GM19328 (cell line): ENCODE data around the gene CTNS.

ENCODE experiments used
- ATAC-seq: cut with Tn5 transposase; IDR thresholded peaks from one replicate; pipeline ENCODE4 v1.9.1; 2021; ENCODE audit warnings: mild to moderate bottlenecking, moderate library complexity; ENCODE audit not compliant: unreplicated experiment

Gene CTNS

GRCh38 chr17:3622977-3623594 lies 13.5 kb upstream of the CTNS start:
- no peak for ATAC-seq

GRCh38 chr17:3626831-3627768 lies 9.5 kb upstream of the CTNS start:
- no peak for ATAC-seq

GRCh38 chr17:3627769-3628167 lies 8.8 kb upstream of the CTNS start:
- ATAC-seq, result no peak

- ATAC-seq, result no peak
These were observed 5.8 kb upstream of the CTNS start for GRCh38 chr17:3630781-3631180.

GRCh38 chr17:3632287-3632686 lies 4.3 kb upstream of the CTNS start:
- ATAC-seq, result no peak

GRCh38 chr17:3635474-3636153 lies 946 bp upstream of the CTNS start:
- ATAC-seq, result no peak

- no peak for ATAC-seq
These were observed 381 bp downstream of the CTNS start for GRCh38 chr17:3636908-3637373.

GRCh38 chr17:3639981-3640596 lies 3.5 kb downstream of the CTNS start:
- ATAC-seq, result no peak

GRCh38 chr17:3641014-3641413 lies 4.5 kb downstream of the CTNS start:
- no peak for ATAC-seq

GRCh38 chr17:3641717-3642486 lies 5.3 kb downstream of the CTNS start:
- no peak for ATAC-seq

- ATAC-seq, result no peak
These were observed 7.4 kb downstream of the CTNS start for GRCh38 chr17:3643889-3644349.

- no peak for ATAC-seq
These were observed 8.8 kb downstream of the CTNS start for GRCh38 chr17:3645310-3645709.

- ATAC-seq, result no peak
These were observed 10.7 kb downstream of the CTNS start for GRCh38 chr17:3647251-3647650.

GRCh38 chr17:3647769-3648555 lies 11.4 kb downstream of the CTNS start:
- ATAC-seq, result no peak

- ATAC-seq, result no peak
These were observed 19.2 kb downstream of the CTNS start for GRCh38 chr17:3655766-3656165.

- no peak for ATAC-seq
These were observed 19.8 kb downstream of the CTNS start for GRCh38 chr17:3656353-3656752.

- ATAC-seq, result no peak
These were observed 20.4 kb downstream of the CTNS start for GRCh38 chr17:3656755-3657587.

- ATAC-seq, result no peak
These were observed 21.0 kb downstream of the CTNS start for GRCh38 chr17:3657588-3657869.
